ENCODE results near the gene STX17. TPM values are rescaled to one million over a fixed set of nuclear protein-coding genes. Genes with fewer than 3 reads are reported as not detected.

Gene STX17
- total RNA-seq, 4 donors from 2014 or later: 6.7 to 363 (median 37.1) TPM

DNA sequence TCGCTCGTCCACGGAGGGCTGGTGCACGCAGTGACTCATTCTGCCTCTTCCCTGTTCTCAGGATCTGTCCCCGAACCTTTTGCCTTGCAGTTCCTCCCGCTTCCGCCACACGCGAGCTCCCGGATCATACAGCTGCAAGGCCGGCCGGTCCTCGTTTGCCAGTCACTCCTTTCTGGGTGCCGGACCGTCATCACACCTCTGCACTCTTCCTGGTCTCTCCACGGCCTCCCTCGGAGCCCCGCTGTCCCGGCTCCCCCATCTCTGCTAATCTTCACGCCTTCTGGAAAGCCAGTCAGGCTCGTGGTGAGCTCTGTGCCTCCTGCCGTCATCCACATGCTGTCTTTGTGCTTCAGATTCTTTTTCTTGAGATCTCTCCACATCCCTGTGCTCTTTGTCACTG is 91.8 kb downstream of the STX17 start:
- H3K36me3 ChIP-seq: peaks cover 0 to 15% (median 2%) of the 10 kb centered on the region in 4 donors

DNA sequence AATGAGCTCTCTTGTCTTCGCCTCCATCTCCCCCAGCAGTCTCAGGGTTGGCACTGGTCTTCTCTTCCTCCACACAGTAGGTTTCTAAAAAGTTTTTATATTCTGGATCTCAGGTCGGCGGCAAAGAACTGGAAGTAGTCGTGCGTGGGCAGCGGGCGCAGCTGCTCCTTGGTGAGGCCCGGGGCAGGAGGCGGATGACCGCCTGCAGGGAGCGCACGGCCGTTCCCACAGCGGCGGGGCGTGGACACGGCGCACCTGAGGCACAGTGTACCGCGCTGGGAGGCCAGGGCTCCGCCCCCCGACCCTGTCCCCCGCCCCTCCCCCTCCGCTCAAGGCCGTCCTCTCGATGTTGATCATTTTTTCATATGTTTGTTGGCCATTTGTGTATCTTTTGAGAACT is 92.4 kb downstream of the STX17 start:
- WGBS, 2 donors (ENCODE audit: low coverage in 1 of 2): 98 to 100% methylated on average over 6 to 26 of the region's 26 CpGs
- no peak for TF ChIP-seq POLR2AphosphoS5 (IDR thresholded peaks at IDR 0.05)
- TF ChIP-seq POLR2A (IDR thresholded peaks at IDR 0.05): no peak
- TF ChIP-seq EP300 (IDR thresholded peaks at IDR 0.05; ENCODE audit: low read depth): no peak
- TF ChIP-seq, protein P1, sequence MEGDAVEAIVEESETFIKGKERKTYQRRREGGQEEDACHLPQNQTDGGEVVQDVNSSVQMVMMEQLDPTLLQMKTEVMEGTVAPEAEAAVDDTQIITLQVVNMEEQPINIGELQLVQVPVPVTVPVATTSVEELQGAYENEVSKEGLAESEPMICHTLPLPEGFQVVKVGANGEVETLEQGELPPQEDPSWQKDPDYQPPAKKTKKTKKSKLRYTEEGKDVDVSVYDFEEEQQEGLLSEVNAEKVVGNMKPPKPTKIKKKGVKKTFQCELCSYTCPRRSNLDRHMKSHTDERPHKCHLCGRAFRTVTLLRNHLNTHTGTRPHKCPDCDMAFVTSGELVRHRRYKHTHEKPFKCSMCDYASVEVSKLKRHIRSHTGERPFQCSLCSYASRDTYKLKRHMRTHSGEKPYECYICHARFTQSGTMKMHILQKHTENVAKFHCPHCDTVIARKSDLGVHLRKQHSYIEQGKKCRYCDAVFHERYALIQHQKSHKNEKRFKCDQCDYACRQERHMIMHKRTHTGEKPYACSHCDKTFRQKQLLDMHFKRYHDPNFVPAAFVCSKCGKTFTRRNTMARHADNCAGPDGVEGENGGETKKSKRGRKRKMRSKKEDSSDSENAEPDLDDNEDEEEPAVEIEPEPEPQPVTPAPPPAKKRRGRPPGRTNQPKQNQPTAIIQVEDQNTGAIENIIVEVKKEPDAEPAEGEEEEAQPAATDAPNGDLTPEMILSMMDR (IDR thresholded peaks at IDR 0.05): no peak
- no peaks in the 10 kb centered on the region for H3K27me3 ChIP-seq
- in situ Hi-C loops (cut with MboI; ENCODE audit: low pct_ligation_motif_present in 1 of 4, low pct_unique_long_range_greater_than_20kb in 1 of 4, low sequenced_read_pairs in 3 of 4): no loop called here
- H3K4me3 ChIP-seq: no peak overlapping the region
- H3K9me3 ChIP-seq: no peaks in the 10 kb centered on the region
- no peaks in the 10 kb centered on the region for H3K4me1 ChIP-seq
- no peak overlapping the region for H3K27ac ChIP-seq
- H3K36me3 ChIP-seq: peaks cover 0 to 21% (median 4%) of the 10 kb centered on the region in 4 donors
- no peak for DNase-seq
- intact Hi-C loops (cut with DNase I; ENCODE audit: low total_unique reads): no loop called here

More for the DNA sequence above, 91.8 kb downstream of the STX17 start:
- H3K27ac ChIP-seq: no peak overlapping the region
- in situ Hi-C loops (cut with MboI; ENCODE audit: low pct_ligation_motif_present in 1 of 4, low pct_unique_long_range_greater_than_20kb in 1 of 4, low sequenced_read_pairs in 3 of 4): no loop called here
- H3K9me3 ChIP-seq: no peaks in the 10 kb centered on the region
- intact Hi-C loops (cut with DNase I; ENCODE audit: low total_unique reads): no loop called here
- H3K4me3 ChIP-seq: no peak overlapping the region
- 96 to 97% methylated on average over 18 to 22 of the region's 22 CpGs for WGBS, 2 donors (ENCODE audit: low coverage in 1 of 2)
- no peak for TF ChIP-seq POLR2A (IDR thresholded peaks at IDR 0.05)
- no peak for TF ChIP-seq POLR2AphosphoS5 (IDR thresholded peaks at IDR 0.05)
- TF ChIP-seq, protein P1 (IDR thresholded peaks at IDR 0.05): no peak
- TF ChIP-seq EP300 (IDR thresholded peaks at IDR 0.05; ENCODE audit: low read depth): no peak
- DNase-seq: no peak
- no peaks in the 10 kb centered on the region for H3K4me1 ChIP-seq
- no peaks in the 10 kb centered on the region for H3K27me3 ChIP-seq

DNA sequence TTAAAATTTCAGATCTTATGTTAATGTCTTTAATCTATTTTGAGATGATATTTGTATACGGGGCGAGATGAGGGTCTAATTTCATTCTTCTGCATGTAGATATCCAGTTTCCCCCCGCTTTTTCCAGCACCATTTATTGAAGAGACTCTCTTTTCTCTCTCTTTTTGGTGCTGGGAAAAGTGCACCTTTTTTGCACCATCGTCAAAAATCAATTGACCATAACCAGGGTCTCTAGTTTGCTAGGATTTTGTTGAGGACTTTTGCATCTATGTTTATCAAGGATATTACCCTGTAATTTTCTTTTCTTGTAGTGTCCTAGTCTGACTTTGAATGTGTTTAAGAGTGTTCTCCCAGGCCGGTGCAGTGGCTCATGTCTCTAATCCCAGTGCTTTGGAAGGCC is 93.3 kb downstream of the STX17 start:
- 92 to 97% methylated on average over 4 to 5 of the region's 5 CpGs for WGBS, 2 donors (ENCODE audit: low coverage in 1 of 2)
- H3K36me3 ChIP-seq: peaks cover 0 to 22% (median 4%) of the 10 kb centered on the region in 4 donors
- no peak overlapping the region for H3K4me3 ChIP-seq
- H3K27me3 ChIP-seq: no peaks in the 10 kb centered on the region
- in situ Hi-C loops (cut with MboI; ENCODE audit: low pct_ligation_motif_present in 1 of 4, low pct_unique_long_range_greater_than_20kb in 1 of 4, low sequenced_read_pairs in 3 of 4): loop anchor here in 2 of 4 donors (25.0 kb wide), 2 partner anchors 187 to 812 kb away; partner anchors contain the start of gene NR4A3 (in 2 of the 2)
- H3K4me1 ChIP-seq: no peaks in the 10 kb centered on the region
- no peaks in the 10 kb centered on the region for H3K9me3 ChIP-seq
- H3K27ac ChIP-seq: no peak overlapping the region
- DNase-seq: no peak
- TF ChIP-seq, protein P1 (IDR thresholded peaks at IDR 0.05): no peak
- TF ChIP-seq POLR2A (IDR thresholded peaks at IDR 0.05) (no peak), EP300 (IDR thresholded peaks at IDR 0.05; ENCODE audit: low read depth) (no peak), POLR2AphosphoS5 (IDR thresholded peaks at IDR 0.05) (no peak)
- intact Hi-C loops (cut with DNase I; ENCODE audit: low total_unique reads): no loop called here

DNA sequence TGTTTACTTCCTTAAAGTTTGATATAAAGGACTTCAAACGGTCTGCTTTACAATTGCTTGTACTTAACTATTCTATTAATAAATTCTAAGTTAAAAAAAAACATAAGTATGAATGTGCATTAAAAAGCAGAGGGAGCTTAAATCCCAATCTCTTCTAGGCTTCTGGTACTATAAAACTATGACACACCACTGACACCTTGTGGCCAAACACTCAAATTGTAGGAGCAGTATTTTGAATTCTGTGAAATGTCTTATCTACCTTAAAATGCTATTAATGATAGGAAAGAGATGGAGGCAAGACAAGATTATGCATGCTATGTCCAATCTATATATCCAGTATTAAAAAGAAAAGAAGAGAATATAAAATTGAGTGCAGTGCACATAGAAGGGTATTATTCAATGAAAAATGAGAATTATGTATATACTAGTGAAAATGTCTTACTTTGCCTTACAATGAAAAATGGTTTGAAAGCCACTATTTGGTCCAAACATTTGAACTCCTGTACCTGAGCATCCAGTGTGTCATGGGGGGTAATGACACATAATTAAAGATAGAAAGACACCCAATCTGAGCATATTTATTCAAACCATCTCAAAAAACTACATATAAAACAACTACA is 104.7 kb downstream of the STX17 start:
- intact Hi-C loops (cut with DNase I; ENCODE audit: low total_unique reads): no loop called here
- H3K9me3 ChIP-seq: peaks cover 0 to 7% of the 10 kb centered on the region in 2 donors
- WGBS, 2 donors (ENCODE audit: low coverage in 1 of 2): 67 to 83% methylated on average over 1 of the region's 1 CpG
- H3K27me3 ChIP-seq: no peaks in the 10 kb centered on the region
- H3K27ac ChIP-seq: no peak overlapping the region
- no peak for DNase-seq
- no peak overlapping the region for H3K4me3 ChIP-seq
- TF ChIP-seq EP300 (IDR thresholded peaks at IDR 0.05; ENCODE audit: low read depth) (no peak), POLR2AphosphoS5 (IDR thresholded peaks at IDR 0.05) (no peak), POLR2A (IDR thresholded peaks at IDR 0.05) (no peak)
- TF ChIP-seq, protein P1 (IDR thresholded peaks at IDR 0.05): peak; percentile 43 to 72 (median 51)
- peaks cover 0 to 3% (median 0%) of the 10 kb centered on the region in 4 donors for H3K36me3 ChIP-seq
- H3K4me1 ChIP-seq: no peaks in the 10 kb centered on the region
- in situ Hi-C loops (cut with MboI; ENCODE audit: low pct_ligation_motif_present in 1 of 4, low pct_unique_long_range_greater_than_20kb in 1 of 4, low sequenced_read_pairs in 3 of 4): loop anchor here in 2 of 4 donors (25.0 kb wide), 2 partner anchors 199 to 824 kb away; partner anchors contain the start of gene NR4A3 (in 2 of the 2)
